Vagina (tissue), 2 donors: ENCODE measurements around the gene MPIG6B.

Source experiments
- POLR2A ChIP-seq, 2 donors: fragments of 450-650 bp; IDR thresholded peaks; one replicate each; pipeline ENCODE4 v1.6.1; 2017; ENCODE audit warnings: antibody characterized with exemption in 2 of 2, mild to moderate bottlenecking in 2 of 2, moderate library complexity in 2 of 2
- POLR2AphosphoS5 ChIP-seq, 2 donors: sonication (generic); formaldehyde crosslinking; IDR thresholded peaks; one replicate each; pipeline ENCODE4 v1.9.0; 2017; ENCODE audit warnings: antibody characterized with exemption in 2 of 2, mild to moderate bottlenecking in 2 of 2, low read depth in 1 of 2; ENCODE audit not compliant: insufficient read depth in 1 of 2
- TF ChIP-seq, protein P1 (sequence below), 3 experiments: fragments of 450-650 bp in 2 of 3; fragments of 200-600 bp in 1 of 3; sonication (generic) in 1 of 3; IDR thresholded peaks; one replicate each; pipeline ENCODE4 v1.5.1; 2017 to 2019; ENCODE audit warnings: antibody characterized with exemption in 3 of 3, mild to moderate bottlenecking in 2 of 3, moderate library complexity in 2 of 3

- TF ChIP-seq POLR2A (IDR thresholded peaks at IDR 0.05) (no peak), POLR2AphosphoS5 (IDR thresholded peaks at IDR 0.05; ENCODE audit: insufficient read depth in 1 of 2, low read depth in 1 of 2) (no peak)
- TF ChIP-seq, protein P1, sequence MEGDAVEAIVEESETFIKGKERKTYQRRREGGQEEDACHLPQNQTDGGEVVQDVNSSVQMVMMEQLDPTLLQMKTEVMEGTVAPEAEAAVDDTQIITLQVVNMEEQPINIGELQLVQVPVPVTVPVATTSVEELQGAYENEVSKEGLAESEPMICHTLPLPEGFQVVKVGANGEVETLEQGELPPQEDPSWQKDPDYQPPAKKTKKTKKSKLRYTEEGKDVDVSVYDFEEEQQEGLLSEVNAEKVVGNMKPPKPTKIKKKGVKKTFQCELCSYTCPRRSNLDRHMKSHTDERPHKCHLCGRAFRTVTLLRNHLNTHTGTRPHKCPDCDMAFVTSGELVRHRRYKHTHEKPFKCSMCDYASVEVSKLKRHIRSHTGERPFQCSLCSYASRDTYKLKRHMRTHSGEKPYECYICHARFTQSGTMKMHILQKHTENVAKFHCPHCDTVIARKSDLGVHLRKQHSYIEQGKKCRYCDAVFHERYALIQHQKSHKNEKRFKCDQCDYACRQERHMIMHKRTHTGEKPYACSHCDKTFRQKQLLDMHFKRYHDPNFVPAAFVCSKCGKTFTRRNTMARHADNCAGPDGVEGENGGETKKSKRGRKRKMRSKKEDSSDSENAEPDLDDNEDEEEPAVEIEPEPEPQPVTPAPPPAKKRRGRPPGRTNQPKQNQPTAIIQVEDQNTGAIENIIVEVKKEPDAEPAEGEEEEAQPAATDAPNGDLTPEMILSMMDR (IDR thresholded peaks at IDR 0.05), result no peak
Observed at GRCh38 chr6:31720196-31720770, 2.9 kb upstream of the MPIG6B start.
